Stimulated activated effector memory CD8-positive, alpha-beta T cell treated with anti-CD3 and anti-CD28 coated beads, Interleukin-12 subunit alpha, Interleukin-12 subunit beta, amount 100 ng/mL, for 72 hours (primary cell): ENCODE measurements around the gene STRN4.

Source experiments
- ATAC-seq: fragments of 150-1000 bp; cut with Tn5 transposase; 2 replicates; pipeline ENCODE4 v1.10.0; 2021
- DNase-seq, 2 donors: peaks; one replicate each; pipeline ENCODE4 v3.0.0; 2021 to 2022; ENCODE audit warnings: low spot score in 2 of 2
- H3K27ac Mint-ChIP-seq: one replicate; pipeline ENCODE4 v1.8.0; 2022; ENCODE audit warnings: mild to moderate bottlenecking, mixed read lengths
- H3K36me3 Mint-ChIP-seq: one replicate; pipeline ENCODE4 v1.8.0; 2022; ENCODE audit warnings: mild to moderate bottlenecking, mixed read lengths
- H3K4me1 Mint-ChIP-seq: one replicate; pipeline ENCODE4 v1.8.0; 2022; ENCODE audit warnings: mixed read lengths
- H3K4me3 Mint-ChIP-seq: one replicate; pipeline ENCODE4 v1.8.0; 2022; ENCODE audit warnings: mild to moderate bottlenecking, mixed read lengths
- H3K9me3 Mint-ChIP-seq: one replicate; pipeline ENCODE4 v1.8.0; 2022; ENCODE audit warnings: mixed read lengths

Gene STRN4

DNA sequence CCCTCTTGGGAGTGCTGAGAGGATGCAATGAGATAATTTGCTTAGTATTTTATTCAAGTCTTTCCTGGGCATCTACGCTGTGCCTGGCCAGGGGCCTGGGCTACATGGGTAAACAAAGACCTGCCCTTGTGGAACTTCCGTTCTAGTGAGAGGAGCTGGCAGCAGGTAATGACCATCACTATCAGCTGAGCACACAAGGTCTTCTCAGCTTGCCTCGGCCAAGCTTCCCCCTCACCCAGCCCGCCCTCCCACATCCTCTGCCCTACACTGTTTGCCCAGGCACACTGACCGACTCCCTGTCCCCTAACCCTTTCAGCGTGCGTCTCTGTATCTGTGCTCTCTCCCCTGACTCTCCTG lies 9.0 kb downstream of the STRN4 start:
- Mint-ChIP-seq H3K36me3 (peaks cover 83% of the 10 kb centered on the region), H3K4me3 (no peak overlapping the region), H3K27ac (peak overlapping the region; percentile 35), H3K9me3 (no peaks in the 10 kb centered on the region), H3K4me1 (peaks cover 29% of the 10 kb centered on the region)
- ATAC-seq = no peak
- DNase-seq = no peak

DNA sequence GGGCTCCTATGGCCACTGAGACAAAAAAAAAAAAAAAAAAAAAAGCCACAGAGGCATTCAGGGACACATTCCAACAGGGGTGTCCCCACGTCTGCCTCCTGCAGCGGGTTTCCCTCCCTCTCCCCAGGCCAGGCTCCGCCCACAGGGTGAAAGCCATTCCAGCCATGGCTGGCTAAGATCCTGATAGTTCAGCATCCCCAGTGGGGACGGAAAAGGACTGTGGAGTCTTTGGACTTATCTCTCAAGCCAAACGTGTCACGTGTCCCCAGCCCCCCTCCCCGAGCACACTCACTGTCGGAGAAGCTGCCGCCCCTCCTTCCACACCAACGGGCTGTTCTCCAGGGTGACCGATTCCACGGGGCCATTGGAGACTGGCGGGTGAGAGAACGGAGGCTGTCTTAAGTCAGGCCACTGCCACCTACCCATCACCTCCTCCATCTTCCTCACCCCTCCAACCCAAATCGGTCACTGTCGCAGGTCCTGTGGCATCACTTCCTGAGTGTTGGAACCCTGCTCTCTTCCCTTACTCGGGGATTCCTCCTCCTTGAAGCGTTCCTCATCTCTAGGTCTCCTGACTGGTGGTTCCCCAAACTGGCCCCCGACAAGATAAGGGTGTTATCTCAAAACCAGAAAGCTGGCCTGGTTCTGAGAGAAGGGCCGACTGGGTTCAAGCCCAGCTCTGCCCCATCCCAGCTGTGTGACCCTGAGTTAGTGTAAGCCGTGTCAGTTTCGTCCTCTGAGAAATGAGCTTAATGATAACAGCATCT lies 9.5 kb downstream of the STRN4 start:
- no peak overlapping the region for H3K4me3 Mint-ChIP-seq
- ATAC-seq = no peak
- no peaks in the 10 kb centered on the region for H3K9me3 Mint-ChIP-seq
- peaks cover 29% of the 10 kb centered on the region for H3K4me1 Mint-ChIP-seq
- no peak for DNase-seq
- peak overlapping the region; percentile 35 for H3K27ac Mint-ChIP-seq
- peaks cover 83% of the 10 kb centered on the region for H3K36me3 Mint-ChIP-seq

DNA sequence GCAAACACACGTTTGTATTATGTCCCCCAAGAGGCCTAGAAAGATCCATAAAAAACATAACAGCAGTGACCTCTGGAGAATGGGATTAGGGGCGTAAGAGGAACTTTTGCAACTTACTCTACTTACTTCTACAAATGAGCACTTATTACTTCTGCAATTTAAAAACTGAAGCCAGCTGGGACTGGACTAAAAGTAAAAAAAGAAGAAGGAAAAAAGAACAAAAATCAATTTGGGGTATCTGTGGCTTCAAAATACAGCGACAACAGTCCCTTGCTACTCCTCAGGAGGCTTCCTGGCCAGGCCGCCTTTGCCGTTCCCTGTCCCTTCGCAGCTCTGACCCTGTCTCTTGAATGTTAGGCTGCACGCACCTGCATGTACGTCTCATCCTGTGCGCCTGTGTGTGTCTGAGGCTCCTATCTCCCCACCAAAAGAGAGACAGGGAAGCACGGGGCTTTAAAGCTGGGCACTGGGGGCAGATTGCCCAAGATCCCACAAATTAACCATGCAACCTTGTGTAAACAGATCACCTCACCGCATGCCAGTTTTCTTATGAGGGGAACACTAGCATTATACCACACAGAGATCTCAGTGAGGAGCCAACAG lies 12.5 kb downstream of the STRN4 start:
- Mint-ChIP-seq H3K9me3 (no peaks in the 10 kb centered on the region), H3K4me3 (no peak overlapping the region), H3K27ac (peak overlapping the region; percentile 76), H3K4me1 (peaks cover 28% of the 10 kb centered on the region), H3K36me3 (peaks cover 91% of the 10 kb centered on the region)
- DNase-seq (no peak), ATAC-seq (no peak)

DNA sequence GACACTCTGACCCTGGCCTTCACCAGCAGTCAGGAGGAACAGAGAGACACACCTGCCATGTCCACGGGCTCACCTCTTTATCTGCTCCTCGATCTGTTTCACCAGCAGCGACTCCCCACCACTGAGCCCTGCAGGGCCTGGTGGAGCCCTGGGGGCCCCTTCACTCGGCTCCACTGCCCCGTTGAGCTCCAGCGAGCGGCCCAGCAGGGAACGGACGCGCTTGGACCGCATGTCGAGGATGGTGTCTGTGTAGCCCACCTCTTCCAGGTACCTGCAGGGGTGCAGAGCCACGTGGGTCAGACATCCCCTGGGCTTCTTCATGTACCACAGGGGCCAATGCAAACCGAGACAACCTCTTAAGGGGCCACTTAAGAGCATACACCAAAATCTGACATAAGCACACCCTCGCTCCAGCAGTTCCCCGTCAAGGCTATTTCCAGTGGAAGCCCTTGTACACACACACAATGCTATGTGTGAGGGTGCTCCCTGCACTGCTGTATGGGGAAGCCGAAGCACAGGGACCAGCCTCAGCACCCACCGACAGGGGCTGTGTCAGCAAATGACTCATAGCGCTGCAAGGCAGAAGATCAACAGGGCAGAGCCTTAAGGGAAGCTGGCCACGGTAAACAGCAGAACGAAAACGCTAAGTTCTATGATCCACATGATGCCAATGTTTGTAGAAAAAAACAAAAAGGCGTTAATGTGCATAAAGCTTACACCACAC lies 13.1 kb downstream of the STRN4 start:
- Mint-ChIP-seq H3K9me3 (no peaks in the 10 kb centered on the region), H3K4me3 (no peak overlapping the region), H3K4me1 (peaks cover 33% of the 10 kb centered on the region), H3K27ac (no peak overlapping the region), H3K36me3 (peaks cover 91% of the 10 kb centered on the region)
- DNase-seq (no peak), ATAC-seq (no peak)

DNA sequence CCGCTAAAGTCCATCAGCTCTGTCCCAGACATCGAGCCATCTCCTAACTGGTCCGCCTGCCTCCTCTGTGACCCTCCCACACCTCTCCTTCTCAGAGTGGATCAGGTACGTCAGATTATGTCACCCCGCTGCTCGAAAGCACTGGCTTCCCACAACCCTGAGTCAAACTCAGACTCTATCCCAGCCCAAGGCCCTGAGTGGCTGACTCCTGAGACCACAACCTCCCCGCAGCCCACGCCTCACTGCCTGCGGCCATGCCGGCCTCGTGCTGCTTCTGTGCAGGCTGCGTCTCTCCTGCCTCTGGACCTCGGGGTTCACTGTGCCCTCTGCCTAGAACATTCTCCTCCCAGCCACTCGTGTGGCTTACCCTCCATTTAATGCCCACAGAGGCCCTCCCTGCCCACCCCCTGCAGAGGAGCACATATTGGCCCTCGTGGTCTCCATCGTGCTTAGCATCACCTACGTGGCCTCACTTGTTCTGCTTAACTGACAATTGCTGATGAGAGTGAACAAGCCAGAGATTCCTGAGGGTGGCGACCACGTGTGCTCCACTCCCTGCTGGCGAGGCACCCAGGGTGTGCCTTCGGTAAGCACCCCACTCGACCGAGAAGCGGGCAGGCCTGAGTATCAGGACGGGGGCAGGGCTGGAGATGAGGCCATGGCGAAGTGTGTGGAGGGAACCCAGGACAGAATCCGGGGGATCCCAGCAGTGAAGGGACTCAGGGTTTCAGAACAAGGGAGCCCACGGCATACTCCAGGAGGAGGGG lies 13.9 kb downstream of the STRN4 start:
- H3K9me3 Mint-ChIP-seq = no peaks in the 10 kb centered on the region
- H3K36me3 Mint-ChIP-seq = peaks cover 84% of the 10 kb centered on the region
- H3K4me1 Mint-ChIP-seq = peaks cover 33% of the 10 kb centered on the region
- H3K4me3 Mint-ChIP-seq = no peak overlapping the region
- DNase-seq = no peak
- peak overlapping the region; percentile 89 for H3K27ac Mint-ChIP-seq
- no peak for ATAC-seq

DNA sequence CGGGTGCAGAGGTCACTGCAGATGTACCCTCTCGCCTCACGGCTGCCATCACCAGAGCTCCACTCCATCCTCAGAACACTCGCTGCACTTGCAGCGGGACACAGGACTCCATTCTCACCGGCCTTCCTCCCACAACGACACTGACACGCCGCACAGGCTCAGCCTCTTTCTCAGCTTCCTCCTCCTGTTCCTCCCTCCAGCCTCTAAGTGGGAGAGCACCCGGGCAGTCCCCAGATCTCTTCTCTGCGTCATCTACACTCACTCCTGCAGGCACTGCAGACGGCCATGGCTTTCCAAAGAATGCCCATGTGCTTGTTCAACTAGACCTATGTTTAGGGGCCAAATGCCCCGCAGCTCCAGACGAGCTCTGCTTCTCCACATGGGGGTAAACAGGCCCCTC lies 14.7 kb downstream of the STRN4 start:
- Mint-ChIP-seq H3K36me3 (peaks cover 84% of the 10 kb centered on the region), H3K4me3 (no peak overlapping the region), H3K27ac (peak overlapping the region; percentile 89), H3K9me3 (no peaks in the 10 kb centered on the region), H3K4me1 (peaks cover 33% of the 10 kb centered on the region)
- DNase-seq (no peak), ATAC-seq (no peak)

DNA sequence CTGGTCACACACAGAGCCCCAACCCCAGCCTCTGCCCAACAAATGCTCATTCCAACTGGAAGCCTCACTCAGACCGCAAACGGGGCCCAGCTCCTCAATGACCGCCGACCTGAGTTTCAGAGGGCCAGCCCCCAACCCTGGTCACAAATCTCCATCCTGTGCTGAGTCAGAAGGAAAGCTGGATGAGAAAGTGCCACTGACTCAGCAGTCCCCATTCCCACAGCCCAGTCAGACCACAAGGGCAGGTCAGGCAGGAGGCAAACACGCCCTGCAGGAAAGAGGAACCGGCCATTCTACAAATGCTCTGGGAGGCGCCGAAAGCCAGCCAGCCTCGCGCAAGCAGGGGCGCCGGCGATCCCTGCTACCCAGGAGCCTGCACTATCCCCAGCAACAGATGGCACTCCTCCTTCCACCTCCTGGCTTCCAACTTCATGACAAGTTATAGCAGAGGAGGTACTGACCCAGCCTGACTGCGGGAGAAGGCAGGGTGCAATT lies 15.2 kb downstream of the STRN4 start:
- Mint-ChIP-seq H3K9me3 (no peaks in the 10 kb centered on the region), H3K4me1 (peaks cover 33% of the 10 kb centered on the region), H3K27ac (peak overlapping the region; percentile 89), H3K36me3 (peaks cover 85% of the 10 kb centered on the region), H3K4me3 (no peak overlapping the region)
- ATAC-seq (no peak), DNase-seq (no peak)

DNA sequence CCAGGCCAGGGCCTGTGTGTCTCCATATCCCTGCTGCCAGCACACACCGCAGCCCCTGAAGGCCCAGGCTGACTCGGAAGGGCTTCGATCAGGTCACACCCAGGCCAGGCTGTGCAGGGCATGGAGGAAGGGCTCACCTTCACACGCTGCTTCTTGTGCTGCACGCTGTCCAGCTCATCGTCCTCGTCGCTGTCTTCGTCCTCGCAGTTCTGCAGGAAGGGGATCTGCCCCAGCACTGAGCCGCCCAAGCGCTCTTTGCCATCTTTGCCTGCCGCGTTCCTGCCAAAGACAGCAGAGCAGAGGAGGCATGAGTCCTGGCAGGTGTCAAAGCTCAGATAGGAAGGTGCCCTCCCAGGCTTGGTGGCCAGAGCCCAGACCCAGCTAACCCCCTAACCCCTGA lies 15.7 kb downstream of the STRN4 start:
- peaks cover 85% of the 10 kb centered on the region for H3K36me3 Mint-ChIP-seq
- H3K27ac Mint-ChIP-seq = peak overlapping the region; percentile 89
- no peaks in the 10 kb centered on the region for H3K9me3 Mint-ChIP-seq
- no peak overlapping the region for H3K4me3 Mint-ChIP-seq
- DNase-seq = no peak
- ATAC-seq = no peak
- H3K4me1 Mint-ChIP-seq = peaks cover 33% of the 10 kb centered on the region

DNA sequence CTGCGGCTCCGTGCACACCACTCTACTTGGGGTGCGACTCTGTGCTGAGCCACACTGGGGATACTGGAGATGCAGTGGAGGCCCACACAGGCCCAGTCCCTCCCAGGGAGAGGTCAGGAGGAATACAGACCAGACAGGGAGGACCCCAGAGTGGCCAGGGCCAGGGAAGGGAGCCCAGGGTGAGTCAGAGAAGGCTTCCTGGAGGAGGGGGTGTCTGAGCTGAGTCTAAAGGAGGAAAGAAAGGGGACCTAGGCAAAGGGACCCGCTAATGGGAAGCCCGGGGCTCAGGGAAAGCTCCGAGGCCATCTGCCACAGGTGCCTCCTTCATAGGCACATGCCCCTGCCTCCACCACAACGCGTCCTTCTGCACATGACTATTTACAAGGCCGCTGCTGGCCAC lies 16.1 kb downstream of the STRN4 start:
- H3K9me3 Mint-ChIP-seq = no peaks in the 10 kb centered on the region
- DNase-seq (no peak), ATAC-seq (no peak)
- no peak overlapping the region for H3K4me3 Mint-ChIP-seq
- no peak overlapping the region for H3K27ac Mint-ChIP-seq
- peaks cover 85% of the 10 kb centered on the region for H3K36me3 Mint-ChIP-seq
- peaks cover 33% of the 10 kb centered on the region for H3K4me1 Mint-ChIP-seq

DNA sequence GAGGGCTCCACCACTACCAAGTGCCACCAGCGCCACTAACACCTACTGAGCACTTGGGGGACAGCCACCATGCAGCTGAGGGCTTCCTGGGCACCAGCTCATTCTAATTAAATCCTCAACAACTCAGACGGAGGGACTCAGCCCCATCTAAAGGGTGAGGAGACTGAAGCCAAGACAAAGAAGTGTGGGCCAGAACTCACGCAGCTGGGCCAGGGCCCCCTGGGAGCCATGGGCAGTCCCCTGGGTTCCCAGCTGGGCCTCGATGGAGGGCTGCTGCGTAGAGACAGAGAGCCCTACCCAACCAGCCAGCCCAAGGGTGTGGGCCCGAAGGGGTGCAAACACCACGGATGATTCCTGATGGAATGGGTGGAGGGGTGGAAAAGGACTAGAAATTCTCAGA lies 16.6 kb downstream of the STRN4 start:
- no peak overlapping the region for H3K4me3 Mint-ChIP-seq
- H3K27ac Mint-ChIP-seq = no peak overlapping the region
- no peak for ATAC-seq
- peaks cover 33% of the 10 kb centered on the region for H3K4me1 Mint-ChIP-seq
- no peak for DNase-seq
- H3K9me3 Mint-ChIP-seq = no peaks in the 10 kb centered on the region
- H3K36me3 Mint-ChIP-seq = peaks cover 85% of the 10 kb centered on the region

DNA sequence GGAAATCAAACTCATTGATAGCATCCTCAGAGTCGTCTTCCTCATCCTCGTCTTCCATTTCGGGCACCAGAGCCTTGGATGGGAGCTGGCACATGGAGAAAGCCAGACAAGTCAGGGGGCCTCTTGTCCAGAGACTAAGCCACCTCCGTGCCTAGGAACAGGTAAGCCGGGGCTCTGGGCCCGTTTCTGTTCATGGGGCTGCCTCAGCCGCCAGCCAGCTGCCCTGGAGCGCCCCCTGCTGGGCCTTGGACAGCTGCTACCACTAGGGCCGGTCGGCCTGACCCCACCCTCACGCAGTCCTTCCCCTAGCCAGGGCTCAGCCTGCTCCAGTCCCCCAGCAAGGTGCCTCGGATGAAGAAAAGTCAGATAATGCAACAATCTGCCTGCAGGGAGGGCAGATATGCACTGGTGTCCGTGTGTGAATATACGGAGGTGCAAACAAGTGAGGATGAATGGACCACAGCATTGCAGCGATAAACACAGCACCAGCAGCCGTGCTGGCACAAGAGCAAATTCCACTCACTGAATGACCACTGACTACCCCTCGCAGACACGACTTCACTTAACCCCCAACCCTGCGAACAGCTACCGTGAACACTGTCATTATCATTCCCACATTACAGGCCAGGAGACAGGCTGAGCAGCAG lies 17.4 kb downstream of the STRN4 start:
- H3K4me1 Mint-ChIP-seq = peaks cover 33% of the 10 kb centered on the region
- no peaks in the 10 kb centered on the region for H3K9me3 Mint-ChIP-seq
- DNase-seq = peak; percentile 78 to 85
- peak; percentile 88 for ATAC-seq
- H3K27ac Mint-ChIP-seq = peak overlapping the region; percentile 76
- H3K36me3 Mint-ChIP-seq = peaks cover 85% of the 10 kb centered on the region
- no peak overlapping the region for H3K4me3 Mint-ChIP-seq

DNA sequence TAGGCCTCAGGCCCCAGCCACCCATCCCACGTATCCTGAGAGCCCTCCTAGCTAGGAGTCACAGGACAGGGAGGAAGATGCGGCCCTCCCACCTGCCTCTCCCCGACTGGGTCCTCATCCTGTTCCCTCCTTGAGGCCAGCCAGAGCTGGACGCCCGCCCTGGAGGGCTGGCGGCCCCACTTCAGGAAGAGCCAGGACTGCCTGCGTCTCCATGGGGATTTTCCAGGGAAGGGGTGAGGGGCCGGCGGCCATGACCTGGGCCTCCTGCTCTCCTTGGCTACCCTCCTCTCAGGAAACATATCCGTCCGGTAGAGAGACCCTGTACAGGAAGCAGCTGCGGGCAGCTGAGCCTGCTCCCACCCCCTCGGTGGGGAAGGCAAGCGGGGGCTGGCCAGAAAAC lies 18.0 kb downstream of the STRN4 start:
- Mint-ChIP-seq H3K36me3 (peaks cover 85% of the 10 kb centered on the region), H3K4me3 (no peak overlapping the region), H3K27ac (peak overlapping the region; percentile 76), H3K9me3 (no peaks in the 10 kb centered on the region), H3K4me1 (peaks cover 39% of the 10 kb centered on the region)
- ATAC-seq (no peak), DNase-seq (no peak)

DNA sequence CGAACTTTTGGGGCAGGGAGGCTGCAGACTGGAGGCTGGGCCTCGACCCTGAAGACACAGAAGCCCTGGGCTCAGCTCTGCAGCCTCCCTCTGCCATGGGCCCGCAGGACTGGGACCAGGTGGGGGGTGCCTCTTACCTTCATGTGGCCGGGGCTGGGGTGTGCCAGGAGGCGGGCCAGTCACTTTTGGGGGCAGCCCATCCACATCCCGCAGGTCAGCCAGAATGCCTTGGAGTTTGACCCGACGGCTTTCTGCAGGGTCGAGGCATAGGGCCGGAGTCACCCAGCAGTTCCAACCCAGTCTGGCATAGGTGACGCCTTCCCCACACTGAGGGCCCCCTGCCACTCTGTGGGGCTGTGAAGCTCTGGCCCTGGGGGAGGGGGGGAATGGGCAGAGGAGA lies 18.5 kb downstream of the STRN4 start:
- no peak for ATAC-seq
- Mint-ChIP-seq H3K36me3 (peaks cover 84% of the 10 kb centered on the region), H3K4me3 (no peak overlapping the region), H3K9me3 (no peaks in the 10 kb centered on the region), H3K4me1 (peaks cover 41% of the 10 kb centered on the region), H3K27ac (no peak overlapping the region)
- no peak for DNase-seq

DNA sequence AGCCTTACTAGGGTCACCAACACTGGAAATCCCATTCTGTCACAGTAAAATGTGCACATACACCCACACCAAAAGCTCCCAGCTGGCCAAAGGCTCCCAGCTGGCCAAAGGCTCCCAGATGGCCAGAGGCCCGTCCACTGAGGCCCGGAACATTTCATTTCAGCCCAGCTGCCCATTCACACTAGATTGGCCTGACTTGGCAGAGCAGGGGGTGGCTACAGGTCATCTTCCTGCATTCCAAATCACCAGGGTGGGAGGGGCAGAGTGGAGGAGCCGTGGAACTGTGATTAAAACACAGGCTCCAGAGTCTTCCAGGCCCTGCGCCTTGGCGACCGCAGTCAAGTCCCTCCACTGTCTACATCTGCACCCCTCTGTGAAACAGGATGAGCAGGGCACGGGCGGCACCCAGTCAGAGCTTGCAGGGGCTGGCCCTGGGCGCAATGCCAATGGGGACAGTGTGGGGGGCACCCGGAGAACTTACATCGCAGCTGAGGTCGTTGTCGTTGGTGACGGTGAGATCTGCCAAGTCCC lies 19.2 kb downstream of the STRN4 start:
- Mint-ChIP-seq H3K27ac (no peak overlapping the region), H3K4me1 (peaks cover 41% of the 10 kb centered on the region), H3K4me3 (no peak overlapping the region), H3K36me3 (peaks cover 84% of the 10 kb centered on the region), H3K9me3 (no peaks in the 10 kb centered on the region)
- no peak for DNase-seq
- ATAC-seq = no peak

DNA sequence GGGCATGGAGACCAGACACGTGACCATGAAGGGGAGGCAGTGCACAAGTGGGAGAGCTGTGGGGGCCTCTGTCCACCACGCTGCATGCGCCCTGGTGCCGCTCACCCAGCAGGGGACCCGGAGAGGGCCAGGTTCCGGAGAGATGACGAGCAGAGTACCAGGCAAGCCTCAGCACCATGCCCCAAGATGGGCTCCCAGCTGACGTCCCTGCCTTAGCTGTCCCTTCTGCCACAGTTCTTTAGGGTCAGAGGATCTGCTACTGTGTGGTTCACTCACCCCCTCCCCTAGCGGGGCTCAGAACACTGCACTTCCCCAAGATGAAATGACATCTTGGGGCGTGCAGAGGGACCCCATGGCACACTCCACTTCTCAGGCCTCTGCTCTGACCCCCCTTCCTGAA lies 19.7 kb downstream of the STRN4 start:
- Mint-ChIP-seq H3K4me3 (no peak overlapping the region), H3K9me3 (no peaks in the 10 kb centered on the region), H3K4me1 (peaks cover 40% of the 10 kb centered on the region), H3K36me3 (peaks cover 84% of the 10 kb centered on the region), H3K27ac (no peak overlapping the region)
- ATAC-seq (no peak), DNase-seq (no peak)
